Stimulated activated CD8-positive, alpha-beta memory T cell treated with anti-CD3 and anti-CD28 coated beads, Interleukin-15, amount 100 ng/mL, for 24 hours (primary cell): ENCODE data around the gene IDS.
"Not testable (repeated sequence)": the region's sequence is repeated elsewhere in the genome, so short reads cannot be mapped to it uniquely, and the experiment has no call there.

Experiments used
- DNase-seq: peaks from one replicate; pipeline ENCODE4 v3.0.0-alpha.2; 2020; ENCODE audit warnings: low read depth

Gene IDS, protein sequence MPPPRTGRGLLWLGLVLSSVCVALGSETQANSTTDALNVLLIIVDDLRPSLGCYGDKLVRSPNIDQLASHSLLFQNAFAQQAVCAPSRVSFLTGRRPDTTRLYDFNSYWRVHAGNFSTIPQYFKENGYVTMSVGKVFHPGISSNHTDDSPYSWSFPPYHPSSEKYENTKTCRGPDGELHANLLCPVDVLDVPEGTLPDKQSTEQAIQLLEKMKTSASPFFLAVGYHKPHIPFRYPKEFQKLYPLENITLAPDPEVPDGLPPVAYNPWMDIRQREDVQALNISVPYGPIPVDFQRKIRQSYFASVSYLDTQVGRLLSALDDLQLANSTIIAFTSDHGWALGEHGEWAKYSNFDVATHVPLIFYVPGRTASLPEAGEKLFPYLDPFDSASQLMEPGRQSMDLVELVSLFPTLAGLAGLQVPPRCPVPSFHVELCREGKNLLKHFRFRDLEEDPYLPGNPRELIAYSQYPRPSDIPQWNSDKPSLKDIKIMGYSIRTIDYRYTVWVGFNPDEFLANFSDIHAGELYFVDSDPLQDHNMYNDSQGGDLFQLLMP

DNA sequence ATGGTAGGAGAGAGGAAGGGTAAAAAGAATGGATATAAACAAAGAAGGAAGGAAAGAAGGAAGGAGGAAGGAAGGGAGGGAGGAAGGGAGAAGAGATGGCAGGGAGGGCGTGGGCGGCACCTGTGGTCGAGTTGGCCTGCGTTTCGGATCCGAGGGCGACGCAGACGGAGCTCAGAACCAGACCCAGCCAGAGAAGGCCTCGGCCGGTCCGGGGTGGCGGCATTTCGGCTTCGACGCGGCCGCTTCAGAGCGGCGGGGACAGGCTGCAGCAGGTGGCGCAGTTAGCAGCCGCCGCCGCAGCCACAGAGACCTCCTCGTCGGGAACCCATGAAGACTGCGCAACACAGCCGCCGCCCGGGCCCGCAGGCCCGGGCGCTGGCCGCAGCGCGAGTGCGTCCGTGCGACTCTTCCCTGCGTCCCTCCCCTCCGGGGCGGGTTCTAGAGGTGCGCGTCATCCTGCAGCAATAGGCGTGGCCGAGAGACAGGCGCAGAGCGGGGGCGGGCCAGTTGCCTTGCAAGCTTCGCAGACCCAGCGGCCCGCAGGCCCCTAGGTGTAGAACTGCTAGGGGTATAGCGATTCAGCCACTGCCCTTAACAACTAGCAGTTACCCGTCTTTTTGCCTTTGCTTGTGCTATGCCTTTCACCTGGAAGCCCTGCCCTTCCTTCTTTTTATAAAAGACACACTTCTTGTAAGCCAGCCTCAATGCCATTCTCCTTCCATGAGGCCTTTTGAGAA, at the start of gene IDS:
TSS of gene IDS (minus strand) at position 392 of the 737 bp plus-strand sequence. CDS start at position 223, 169 bp downstream.
- peak; percentile 50 for DNase-seq

DNA sequence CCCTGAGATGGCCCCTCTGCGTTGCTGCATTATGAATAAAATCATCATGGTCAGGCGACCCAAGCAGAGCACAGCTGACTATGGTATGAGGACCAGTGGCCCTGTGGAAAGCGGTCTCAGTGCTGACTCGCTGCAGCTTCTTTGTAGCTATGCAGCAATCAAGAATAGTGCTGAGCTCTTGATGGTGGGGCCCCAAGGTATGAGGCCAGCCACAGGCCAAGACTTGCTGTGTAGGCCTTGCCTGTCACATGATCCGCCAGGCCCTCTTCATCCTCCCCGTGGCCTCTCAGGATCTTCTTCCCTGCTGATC, 46.8 kb upstream of the IDS start:
- not testable (repeated sequence) for DNase-seq

GRCh38 chrX:149551245-149551938, 46.3 kb upstream of the IDS start:
- DNase-seq, result not testable (repeated sequence)

- not testable (repeated sequence) for DNase-seq
Measured at GRCh38 chrX:149550454-149550853, 45.3 kb upstream of the IDS start.

GRCh38 chrX:149549701-149550100, 44.6 kb upstream of the IDS start, which contains the start of gene HSFX3:
TSS of gene HSFX3 (minus strand) at chrX:149549924. CDS start at chrX:149549852, 72 bp downstream.
- DNase-seq, result not testable (repeated sequence)

GRCh38 chrX:149547782-149548181, 42.7 kb upstream of the IDS start:
- not testable (repeated sequence) for DNase-seq

DNA sequence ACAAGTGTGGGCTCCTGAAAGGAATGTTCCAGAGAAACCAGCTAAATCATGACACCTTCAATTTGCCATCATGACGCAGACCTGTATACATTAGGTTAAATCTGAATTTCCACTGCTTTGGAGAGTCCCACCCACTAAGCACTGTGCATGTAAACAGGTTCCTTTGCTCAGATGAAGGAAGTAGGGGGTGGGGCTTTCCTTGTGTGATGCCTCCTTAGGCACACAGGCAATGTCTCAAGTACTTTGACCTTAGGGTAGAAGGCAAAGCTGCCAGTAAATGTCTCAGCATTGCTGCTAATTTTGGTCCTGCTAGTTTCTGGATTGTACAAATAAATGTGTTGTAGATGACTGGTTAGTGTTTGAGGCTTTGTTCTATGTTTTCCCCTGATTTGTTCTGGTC, 41.9 kb upstream of the IDS start:
- DNase-seq, result not testable (repeated sequence)

GRCh38 chrX:149545545-149546543, 40.7 kb upstream of the IDS start:
- DNase-seq, result not testable (repeated sequence)

DNA sequence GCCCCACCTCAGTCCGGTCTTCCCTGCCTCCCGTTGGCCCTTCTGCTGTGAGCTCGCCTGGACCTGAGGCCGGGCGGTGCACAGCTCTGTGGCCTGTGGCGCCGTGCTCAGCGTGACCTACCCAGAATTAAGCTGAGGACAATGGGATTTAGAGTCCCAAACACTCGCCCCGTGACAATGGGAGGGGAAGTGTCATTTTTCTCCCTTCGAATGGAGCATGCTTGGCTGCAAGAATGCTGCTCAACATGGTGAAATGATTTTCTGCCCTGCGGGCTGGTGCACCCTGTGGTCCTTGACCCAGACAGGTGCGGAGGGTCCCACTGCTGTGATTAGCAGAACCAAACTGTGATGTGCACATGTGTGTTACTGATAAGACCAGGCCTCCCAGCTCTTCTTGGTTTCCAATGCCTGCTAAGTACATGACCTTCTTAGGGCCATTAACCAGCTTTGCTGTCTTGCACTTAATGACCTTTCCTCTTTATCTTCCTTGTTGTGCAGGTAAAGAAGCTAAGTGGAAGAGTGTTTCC, 36.5 kb upstream of the IDS start:
- DNase-seq, result no peak

- DNase-seq, result peak; percentile 58
Measured at GRCh38 chrX:149540621-149541520, 35.8 kb upstream of the IDS start, which contains the start of gene EOLA1. TSS of gene EOLA1 (plus strand) at chrX:149541012. CDS start at chrX:149545631, 4,619 bp downstream.

GRCh38 chrX:149540131-149540620, 35.1 kb upstream of the IDS start:
- peak; percentile 62 for DNase-seq

- peak; percentile 32 for DNase-seq
Measured at GRCh38 chrX:149539283-149540130, 34.4 kb upstream of the IDS start.

GRCh38 chrX:149537474-149537873, 32.4 kb upstream of the IDS start:
- DNase-seq, result not testable (repeated sequence)

DNA sequence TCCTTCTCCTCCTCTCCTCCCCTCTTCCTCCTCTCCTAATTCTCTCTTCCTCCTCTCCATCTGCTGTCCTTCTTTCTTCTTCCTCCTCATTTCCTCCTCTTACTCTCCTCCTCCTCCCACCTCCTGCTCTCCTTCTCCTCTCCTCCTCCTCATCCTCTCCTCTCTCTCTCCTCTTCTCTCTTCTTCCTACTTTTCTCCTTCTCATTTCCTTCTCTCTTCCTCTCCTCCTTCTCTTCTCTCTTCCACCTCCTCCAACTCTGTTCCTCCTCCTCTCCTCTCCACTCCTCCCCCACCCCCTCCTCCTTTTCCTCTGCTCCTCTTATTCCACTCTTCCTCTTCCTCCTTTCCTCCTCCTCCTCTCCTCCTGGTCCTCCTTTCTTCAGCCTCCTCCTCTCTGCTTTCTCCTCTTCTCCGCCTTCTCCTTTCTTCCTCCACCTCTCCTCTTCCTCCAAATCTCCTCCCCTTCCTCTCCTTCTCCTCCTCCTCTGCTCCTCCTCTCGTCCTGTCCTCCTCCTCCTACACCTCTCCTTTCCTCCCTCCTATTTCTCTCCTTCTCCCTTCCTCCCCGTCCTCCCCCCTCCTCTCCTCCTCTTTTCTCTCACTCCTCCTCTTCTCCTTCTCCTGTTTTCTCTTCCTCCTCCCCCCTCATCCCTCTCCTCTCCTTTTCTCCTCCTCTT, 30.0 kb upstream of the IDS start:
- DNase-seq, result not testable (repeated sequence)

GRCh38 chrX:149533999-149534398, 28.9 kb upstream of the IDS start:
- not testable (repeated sequence) for DNase-seq

DNA sequence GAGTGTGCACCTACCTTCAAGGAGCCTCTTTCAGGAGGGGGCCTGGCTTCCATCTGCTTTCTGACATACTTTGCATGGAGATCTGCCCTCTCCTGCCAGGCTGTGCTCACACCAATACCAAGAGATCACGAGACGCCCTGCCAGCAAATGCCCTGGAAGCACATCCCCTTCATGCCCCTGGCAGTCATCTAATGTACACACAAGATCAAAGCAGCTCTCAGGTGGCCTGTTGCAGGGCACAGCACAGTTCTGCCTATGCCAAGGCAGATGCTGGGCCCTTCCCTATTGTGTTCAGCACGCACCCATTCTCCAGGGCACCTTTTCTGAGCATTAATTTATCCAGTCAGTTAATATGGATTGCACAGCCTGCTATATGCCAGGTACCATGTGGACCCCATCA, 27.8 kb upstream of the IDS start:
- DNase-seq, result not testable (repeated sequence)

DNA sequence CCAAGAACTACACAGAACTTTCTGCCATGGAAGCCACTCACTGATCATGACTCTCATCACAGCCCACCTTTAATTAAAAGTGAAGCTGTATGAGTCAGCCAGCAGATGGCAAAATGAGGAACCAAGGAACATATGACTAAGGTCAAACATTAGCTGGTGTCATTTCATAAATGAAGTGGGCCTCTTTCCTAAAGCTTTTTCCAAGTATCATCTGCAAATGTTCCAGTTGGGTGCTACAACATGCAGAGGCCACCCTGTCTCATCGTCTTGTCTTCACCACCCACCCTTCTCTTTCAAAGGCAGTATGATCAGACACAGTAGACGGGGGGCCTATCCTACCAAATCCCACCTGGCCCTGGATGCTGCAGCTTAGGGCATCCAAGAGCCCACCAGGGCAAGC, 26.5 kb upstream of the IDS start:
- DNase-seq, result no peak

DNA sequence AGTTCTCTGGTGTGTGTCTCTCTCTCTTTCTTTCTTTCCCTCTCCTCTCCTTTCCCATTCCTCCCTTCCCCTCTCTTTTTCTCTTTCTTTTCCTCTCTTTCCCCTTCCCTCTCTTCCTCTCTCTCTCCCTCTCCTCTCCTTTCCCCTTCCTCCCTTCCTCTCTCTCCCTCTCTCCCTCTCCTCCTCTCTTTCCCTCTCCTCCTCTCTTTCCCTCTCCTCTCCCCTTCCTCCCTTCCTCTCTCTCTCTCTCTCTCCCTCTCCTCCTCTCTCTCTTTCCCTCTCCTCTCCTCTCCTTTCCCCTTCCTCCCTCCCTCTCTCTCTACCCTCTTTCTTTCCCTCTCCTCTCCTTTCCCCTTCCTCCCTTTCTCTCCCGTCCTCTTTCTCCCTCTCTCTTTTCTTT, 23.3 kb upstream of the IDS start:
- DNase-seq, result no peak
